ENCODE data around the gene SLC36A4.

DNA sequence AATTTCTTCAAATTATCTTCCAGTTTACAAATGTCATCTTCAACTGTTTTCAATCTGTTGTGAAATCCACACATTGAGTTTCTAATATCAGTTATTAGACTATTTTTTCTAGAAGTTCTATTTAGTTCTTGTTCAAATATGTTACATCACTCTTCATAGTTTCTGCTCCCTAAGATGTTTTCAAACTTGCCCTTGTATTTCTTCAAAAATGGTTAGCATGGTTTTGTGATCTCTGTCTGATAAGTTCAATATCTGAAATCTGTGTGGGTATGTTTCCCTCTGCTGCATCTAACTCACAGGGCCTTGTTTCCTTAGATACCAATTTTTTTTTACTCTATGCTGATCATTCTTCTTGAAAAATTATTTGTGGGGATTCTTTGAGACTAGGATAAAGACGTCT lies 46.2 kb upstream of the SLC36A4 start:
- TF ChIP-seq, protein P1, sequence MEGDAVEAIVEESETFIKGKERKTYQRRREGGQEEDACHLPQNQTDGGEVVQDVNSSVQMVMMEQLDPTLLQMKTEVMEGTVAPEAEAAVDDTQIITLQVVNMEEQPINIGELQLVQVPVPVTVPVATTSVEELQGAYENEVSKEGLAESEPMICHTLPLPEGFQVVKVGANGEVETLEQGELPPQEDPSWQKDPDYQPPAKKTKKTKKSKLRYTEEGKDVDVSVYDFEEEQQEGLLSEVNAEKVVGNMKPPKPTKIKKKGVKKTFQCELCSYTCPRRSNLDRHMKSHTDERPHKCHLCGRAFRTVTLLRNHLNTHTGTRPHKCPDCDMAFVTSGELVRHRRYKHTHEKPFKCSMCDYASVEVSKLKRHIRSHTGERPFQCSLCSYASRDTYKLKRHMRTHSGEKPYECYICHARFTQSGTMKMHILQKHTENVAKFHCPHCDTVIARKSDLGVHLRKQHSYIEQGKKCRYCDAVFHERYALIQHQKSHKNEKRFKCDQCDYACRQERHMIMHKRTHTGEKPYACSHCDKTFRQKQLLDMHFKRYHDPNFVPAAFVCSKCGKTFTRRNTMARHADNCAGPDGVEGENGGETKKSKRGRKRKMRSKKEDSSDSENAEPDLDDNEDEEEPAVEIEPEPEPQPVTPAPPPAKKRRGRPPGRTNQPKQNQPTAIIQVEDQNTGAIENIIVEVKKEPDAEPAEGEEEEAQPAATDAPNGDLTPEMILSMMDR (conservative IDR thresholded peaks at IDR 0.05; ENCODE audit: low read depth, low read length), result no peak
- TF ChIP-seq EZH2 (IDR thresholded peaks at IDR 0.05; ENCODE audit: low read length, unreplicated experiment), result no peak

Measured in PC-3 (cell line).